Measurements from ENCODE around the gene SERPINA1. TPM values are rescaled to one million over a fixed set of nuclear protein-coding genes. Genes with fewer than 3 reads are reported as not detected.

The SERPINA1 gene
- total RNA-seq, 1 experiment from 2014 or later, result not detected

DNA sequence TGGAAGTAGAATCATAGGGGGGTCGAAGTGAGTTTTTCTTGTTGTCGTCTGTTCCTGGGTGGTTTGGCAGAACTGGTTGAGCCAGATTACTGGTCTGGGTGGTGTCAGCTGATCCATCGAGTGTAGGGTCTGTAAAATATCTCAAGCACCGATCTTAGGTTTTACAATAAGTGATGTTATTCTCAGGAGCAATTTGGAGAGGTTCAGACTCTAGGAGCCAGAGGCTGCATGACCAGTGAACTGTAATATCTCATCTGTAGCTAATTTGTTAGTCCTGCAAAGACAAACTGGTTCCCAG is 9.7 kb upstream of the SERPINA1 start:
- peak overlapping the region; percentile 58 for H3K4me2 ChIP-seq (ENCODE audit: insufficient read depth, insufficient read length, low read length)
- H3K4me1 ChIP-seq (ENCODE audit: insufficient read depth, low read length), result peaks cover 14% of the 10 kb centered on the region
- H3K27me3 ChIP-seq (ENCODE audit: insufficient read depth, low read length), result no peaks in the 10 kb centered on the region
- H2BK20ac ChIP-seq (ENCODE audit: low read depth, low read length, poor library complexity, severe bottlenecking), result no peak overlapping the region
- H3K79me1 ChIP-seq (ENCODE audit: insufficient read depth, low read depth, low read length, poor library complexity, severe bottlenecking), result no peaks in the 10 kb centered on the region
- no peak overlapping the region for H2AFZ ChIP-seq (ENCODE audit: low read length)
- no CpG with 5 or more reads among the region's 4 CpGs for WGBS (ENCODE audit: extremely low coverage, insufficient read length, low lambda C conversion rate)
- no peak overlapping the region for H2AK5ac ChIP-seq (ENCODE audit: insufficient read length, low read length)
- H3K14ac ChIP-seq (ENCODE audit: insufficient read depth, low read length), result no peak overlapping the region
- no peak overlapping the region for H3K18ac ChIP-seq (ENCODE audit: insufficient read length, low read depth, low read length)
- no peak overlapping the region for H4K91ac ChIP-seq (ENCODE audit: insufficient read length, low read depth, low read length)
- peak overlapping the region; percentile 21 to 56; a peak in 4 of 5 replicates for H3K4me3 Mint-ChIP-seq
- no peak overlapping the region for H3K9ac ChIP-seq (ENCODE audit: extremely low read depth, insufficient read length, low read length)
- H3K23ac ChIP-seq (ENCODE audit: insufficient read length, low read depth, low read length), result no peak overlapping the region
- H3K56ac ChIP-seq (ENCODE audit: insufficient read length, low read depth, low read length), result no peak overlapping the region
- H2BK12ac ChIP-seq (ENCODE audit: insufficient read length, low read depth, low read length), result no peak overlapping the region
- H3K79me2 ChIP-seq (ENCODE audit: insufficient read depth, low read length), result no peaks in the 10 kb centered on the region
- H2BK5ac ChIP-seq (ENCODE audit: insufficient read length, low read length), result no peak overlapping the region
- no peaks in the 10 kb centered on the region; a peak in 1 of 7 replicates for H3K36me3 Mint-ChIP-seq (ENCODE audit: insufficient read depth in 1 of 3, low read depth in 3 of 3)
- H4K20me1 ChIP-seq (ENCODE audit: control insufficient read depth, insufficient read depth, insufficient read length), result no peaks in the 10 kb centered on the region
- no peak overlapping the region for H2BK120ac ChIP-seq (ENCODE audit: low read depth, low read length, poor library complexity, severe bottlenecking)
- peak overlapping the region; percentile 14 to 88 (median 17); a peak in 4 of 7 replicates for H3K27ac Mint-ChIP-seq
- H2BK15ac ChIP-seq (ENCODE audit: low read depth, low read length), result no peak overlapping the region
- DNase-seq, result no peak
- TF ChIP-seq, protein P1, sequence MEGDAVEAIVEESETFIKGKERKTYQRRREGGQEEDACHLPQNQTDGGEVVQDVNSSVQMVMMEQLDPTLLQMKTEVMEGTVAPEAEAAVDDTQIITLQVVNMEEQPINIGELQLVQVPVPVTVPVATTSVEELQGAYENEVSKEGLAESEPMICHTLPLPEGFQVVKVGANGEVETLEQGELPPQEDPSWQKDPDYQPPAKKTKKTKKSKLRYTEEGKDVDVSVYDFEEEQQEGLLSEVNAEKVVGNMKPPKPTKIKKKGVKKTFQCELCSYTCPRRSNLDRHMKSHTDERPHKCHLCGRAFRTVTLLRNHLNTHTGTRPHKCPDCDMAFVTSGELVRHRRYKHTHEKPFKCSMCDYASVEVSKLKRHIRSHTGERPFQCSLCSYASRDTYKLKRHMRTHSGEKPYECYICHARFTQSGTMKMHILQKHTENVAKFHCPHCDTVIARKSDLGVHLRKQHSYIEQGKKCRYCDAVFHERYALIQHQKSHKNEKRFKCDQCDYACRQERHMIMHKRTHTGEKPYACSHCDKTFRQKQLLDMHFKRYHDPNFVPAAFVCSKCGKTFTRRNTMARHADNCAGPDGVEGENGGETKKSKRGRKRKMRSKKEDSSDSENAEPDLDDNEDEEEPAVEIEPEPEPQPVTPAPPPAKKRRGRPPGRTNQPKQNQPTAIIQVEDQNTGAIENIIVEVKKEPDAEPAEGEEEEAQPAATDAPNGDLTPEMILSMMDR (conservative IDR thresholded peaks at IDR 0.05), result no peak
- no peak overlapping the region for H4K5ac ChIP-seq (ENCODE audit: insufficient read length, low read depth, low read length)
- no peaks in the 10 kb centered on the region for H3K23me2 ChIP-seq (ENCODE audit: insufficient read length, low read depth, low read length, poor library complexity, severe bottlenecking)
- peaks cover 19% of the 10 kb centered on the region for H3K27me3 Mint-ChIP-seq (ENCODE audit: low read depth)
- H4K8ac ChIP-seq (replicated peaks; ENCODE audit: insufficient read length, low read depth, low read length), result no peak overlapping the region
- H3K9me3 ChIP-seq (ENCODE audit: control insufficient read depth, low read depth, low read length), result no peaks in the 10 kb centered on the region
- H3K4me1 Mint-ChIP-seq, result peaks cover 62 to 64% of the 10 kb centered on the region in 2 experiments
- no peaks in the 10 kb centered on the region; a peak in 1 of 5 replicates for H3K9me3 Mint-ChIP-seq
- H3K27ac ChIP-seq (ENCODE audit: insufficient read length, low read depth, low read length), result no peak overlapping the region
- H3K4ac ChIP-seq (ENCODE audit: low read depth, low read length), result no peak overlapping the region
- no peak overlapping the region for H3T11ph ChIP-seq (ENCODE audit: low read length)

Data from H9 (cell line).